IMR-90 (cell line): ENCODE data around the gene ARHGAP21. TPM values are rescaled to one million over a fixed set of nuclear protein-coding genes. Genes with fewer than 3 reads are reported as not detected.

ENCODE experiments used
- ATAC-seq: fragments of 200-7000 bp; cut with Tn5 transposase; 2 replicates; pipeline ENCODE4 v1.9.1; 2020; ENCODE audit warnings: low read depth, mild to moderate bottlenecking, moderate library complexity
- BruUV-seq: library from RNA; stranded (reverse); fragments of 400-500 nt; replicated peaks from 2 replicates; lab custom pipeline; 2021; lab: Mats Ljungman, UMichigan
- CTCF ChIA-PET: fragments of 300-600 bp; formaldehyde crosslinking; extraction: SDS; loops from one replicate; lab custom pipeline; 2021; ENCODE audit warnings: antibody characterized with exemption; lab: Yijun Ruan, JAX
- POLR2A ChIA-PET: fragments of 300-600 bp; sonication (Branson Sonifier 250); formaldehyde crosslinking; loops from one replicate; lab custom pipeline; 2022; ENCODE audit warnings: antibody characterized with exemption; ENCODE audit not compliant: unreplicated experiment; lab: Charles Lee
- DNase-seq: peaks from one replicate; pipeline ENCODE4 v3.0.0; 2013
- H2AFZ ChIP-seq: replicated peaks from 2 replicates; pipeline ENCODE3; 2013; ENCODE audit warnings: low read length, mild to moderate bottlenecking; ENCODE audit not compliant: poor library complexity
- H2AK5ac ChIP-seq: 2 replicates; pipeline ENCODE4 v1.6.1; 2013; ENCODE audit warnings: low read depth, low read length, inconsistent platforms
- H2AK9ac ChIP-seq: replicated peaks from 2 replicates; pipeline ENCODE3; 2013; ENCODE audit warnings: mild to moderate bottlenecking, low read depth, low read length, moderate library complexity; ENCODE audit not compliant: poor library complexity
- H2BK120ac ChIP-seq: 2 replicates; pipeline ENCODE4 v1.6.1; 2013; ENCODE audit warnings: low read depth, low read length, inconsistent platforms
- H2BK15ac ChIP-seq: 3 replicates; pipeline ENCODE4 v1.6.1; 2013; ENCODE audit warnings: low read depth, low read length, inconsistent platforms
- H2BK20ac ChIP-seq: 2 replicates; pipeline ENCODE4 v1.6.1; 2013; ENCODE audit warnings: low read depth, mild to moderate bottlenecking, inconsistent platforms, low read length, moderate library complexity
- H2BK5ac ChIP-seq: 2 replicates; pipeline ENCODE4 v1.6.1; 2013; ENCODE audit warnings: mild to moderate bottlenecking, low read depth, low read length, inconsistent platforms; ENCODE audit not compliant: poor library complexity, severe bottlenecking
- H3K14ac ChIP-seq: replicated peaks from 2 replicates; pipeline ENCODE4 v1.6.1; 2013; ENCODE audit warnings: low read depth, low read length, inconsistent platforms
- H3K18ac ChIP-seq: 2 replicates; pipeline ENCODE4 v1.6.1; 2013; ENCODE audit warnings: low read depth, low read length, control low read depth
- H3K23ac ChIP-seq: 2 replicates; pipeline ENCODE4 v1.6.1; 2013; ENCODE audit warnings: low read depth, low read length, inconsistent platforms
- H3K27ac ChIP-seq: 2 replicates; pipeline ENCODE4 v1.5.1; 2013; ENCODE audit warnings: mild to moderate bottlenecking, control low read depth, low read length; ENCODE audit not compliant: insufficient read depth
- H3K27me3 ChIP-seq: 2 replicates; pipeline ENCODE4 v1.6.1; 2013; ENCODE audit warnings: low read length; ENCODE audit not compliant: control insufficient read depth, insufficient read depth
- H3K36me3 ChIP-seq: 2 replicates; pipeline ENCODE4 v1.6.1; 2013; ENCODE audit warnings: low read length, mixed read lengths; ENCODE audit not compliant: control insufficient read depth, insufficient read depth
- H3K4ac ChIP-seq: 2 replicates; pipeline ENCODE4 v1.6.1; 2013; ENCODE audit warnings: low read depth, low read length, inconsistent platforms
- H3K4me1 ChIP-seq: 2 replicates; pipeline ENCODE4 v1.6.1; 2013; ENCODE audit warnings: low read length, mixed read lengths; ENCODE audit not compliant: control insufficient read depth, insufficient read depth
- H3K4me2 ChIP-seq: 2 replicates; pipeline ENCODE4 v1.6.1; 2013; ENCODE audit warnings: low read depth, mild to moderate bottlenecking, control low read depth, low read length, moderate library complexity
- H3K4me3 ChIP-seq: 2 replicates; pipeline ENCODE4 v1.5.1; 2013; ENCODE audit warnings: low read depth, mild to moderate bottlenecking, control low read depth, low read length, moderate library complexity; ENCODE audit not compliant: insufficient read depth
- H3K56ac ChIP-seq: 2 replicates; pipeline ENCODE4 v1.6.1; 2013; ENCODE audit warnings: low read length, inconsistent platforms; ENCODE audit not compliant: insufficient read depth; ENCODE audit errors: extremely low read depth
- H3K79me1 ChIP-seq, 2 experiments: 2 replicates each; pipeline ENCODE4 v1.6.1; 2013; ENCODE audit warnings: low read length in 2 of 2, inconsistent platforms in 1 of 2, low read depth in 1 of 2
- H3K9ac ChIP-seq: 2 replicates; pipeline ENCODE4 v1.6.1; 2013; ENCODE audit warnings: low read depth, low read length, control low read depth
- H3K9me1 ChIP-seq: 2 replicates; pipeline ENCODE4 v1.6.1; 2013; ENCODE audit warnings: low read length, inconsistent platforms; ENCODE audit not compliant: insufficient read depth
- H3K9me3 ChIP-seq: 2 replicates; pipeline ENCODE4 v1.6.1; 2013; ENCODE audit warnings: low read length; ENCODE audit not compliant: control insufficient read depth, insufficient read depth
- H4K20me1 ChIP-seq: 2 replicates; pipeline ENCODE4 v1.6.1; 2013; ENCODE audit warnings: low read length, inconsistent platforms; ENCODE audit not compliant: insufficient read depth
- H4K5ac ChIP-seq: 2 replicates; pipeline ENCODE4 v1.6.1; 2013; ENCODE audit warnings: mild to moderate bottlenecking, low read depth, low read length, control low read depth
- H4K8ac ChIP-seq, 2 experiments: 2 replicates each; pipeline ENCODE4 v1.6.1; 2013; ENCODE audit warnings: low read depth in 2 of 2, low read length in 2 of 2, control low read depth in 1 of 2, inconsistent platforms in 1 of 2
- H4K91ac ChIP-seq: 2 replicates; pipeline ENCODE4 v1.6.1; 2013; ENCODE audit warnings: low read depth, low read length, inconsistent platforms; ENCODE audit not compliant: insufficient read depth
- BHLHE40 ChIP-seq: fragments of 150-350 bp; IDR thresholded peaks from 2 replicates; pipeline ENCODE4 v1.6.1; 2016; ENCODE audit warnings: mild to moderate bottlenecking, low read depth, low read length
- CEBPB ChIP-seq: IDR thresholded peaks from 2 replicates; pipeline ENCODE4 v1.6.1; 2012; ENCODE audit warnings: low read depth, low read length, improper control_type of control experiment
- CHD1 ChIP-seq: IDR thresholded peaks from 2 replicates; pipeline ENCODE4 v1.6.1; 2012; ENCODE audit warnings: low read depth, low read length, improper control_type of control experiment
- POLR2A ChIP-seq: IDR thresholded peaks from 2 replicates; pipeline ENCODE4 v1.6.1; 2012; ENCODE audit warnings: mild to moderate bottlenecking, low read depth, low read length
- RCOR1 ChIP-seq: IDR thresholded peaks from 2 replicates; pipeline ENCODE4 v1.6.1; 2012; ENCODE audit warnings: mild to moderate bottlenecking, low read length, improper control_type of control experiment; ENCODE audit not compliant: insufficient replicate concordance
- WGBS, 2 experiments: methylation state at CpG; one replicate each; pipeline versions ENCODE4 v1.1.5 to v1.1.7; 2013; ENCODE audit warnings: missing lambda C conversion rate in 2 of 2; ENCODE audit not compliant: insufficient read length in 1 of 2; ENCODE audit errors: extremely low coverage in 2 of 2; 5-methylcytosine and 5-hydroxymethylcytosine counted together
- dilution Hi-C: fragments of 300-500 bp; cut with HindIII; formaldehyde crosslinking; loops from one replicate; pipeline ENCODE4 v1.14.3; 2018; ENCODE audit warnings: low sequenced_read_pairs; ENCODE audit not compliant: unreplicated experiment
- in situ Hi-C: fragments of 300-500 bp; cut with MboI; formaldehyde crosslinking; loops from 3 replicates; pipeline ENCODE4 v1.14.3; 2019; ENCODE audit warnings: low sequenced_read_pairs, inconsistent platforms, mixed read lengths
- intact Hi-C: fragments of 100-400 bp; cut with micrococcal nuclease; formaldehyde crosslinking; loops from 2 replicates; pipeline ENCODE4 v1.10.0; 2022
- polyA plus RNA-seq, 3 experiments: library from polyadenylated mRNA; depleted of rRNA; stranded (reverse); fragments of >200 nt; gene quantifications; 2 replicates each; pipeline ENCODE4 v1.2.3, GENCODE V29; 2012; ENCODE audit warnings: low replicate concordance in 1 of 3
- total RNA-seq: library from RNA; depleted of rRNA; stranded (reverse); fragments of >200 nt; gene quantifications from 2 replicates; pipeline ENCODE4 v1.2.3, GENCODE V29; 2012
- TF ChIP-seq, protein P1 (sequence below): fragments of 150-350 bp; IDR thresholded peaks from 2 replicates; pipeline ENCODE4 v1.6.1; 2016; ENCODE audit warnings: low read depth, mild to moderate bottlenecking, low read length, moderate library complexity, borderline replicate concordance
- TF ChIP-seq, protein P2 (sequence below): fragments of 150-350 bp; IDR thresholded peaks from 2 replicates; pipeline ENCODE4 v1.6.1; 2017; ENCODE audit warnings: mild to moderate bottlenecking, antibody characterized with exemption, low read length, low read depth

The ARHGAP21 gene
- total and polyA plus RNA-seq, 2 of the 4 experiments (the other 2 are of a cell fraction): 43.3 to 94.3 TPM

DNA sequence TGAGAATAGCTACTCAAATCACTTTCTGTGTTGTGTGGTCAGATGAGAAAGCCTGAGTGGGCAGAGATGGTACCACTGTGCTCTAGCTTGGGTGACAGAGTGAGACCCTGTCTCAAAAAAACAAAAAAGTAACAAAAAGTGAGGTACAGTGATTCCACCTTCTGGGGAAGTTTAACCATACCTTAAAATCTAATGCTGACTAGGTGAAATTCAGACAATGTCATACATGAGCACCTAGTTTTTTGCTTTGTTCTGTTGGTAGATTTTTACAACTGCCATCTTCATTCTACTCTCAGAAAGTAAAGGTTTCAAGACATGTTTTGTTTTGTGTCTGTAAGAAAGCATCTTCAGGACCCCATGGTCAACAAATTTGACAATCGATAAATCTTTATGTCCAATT, 144.2 kb downstream of the ARHGAP21 start:
- Histone ChIP-seq H3K79me1 (no peaks in the 10 kb centered on the region), H3K23ac (no peak overlapping the region), H2BK20ac (no peak overlapping the region), H3K9me3 (no peaks in the 10 kb centered on the region), H3K27me3 (no peaks in the 10 kb centered on the region), H2BK120ac (no peak overlapping the region), H2AK9ac (no peak overlapping the region), H4K8ac (no peak overlapping the region), H3K9ac (no peak overlapping the region), H3K18ac (no peak overlapping the region), H4K91ac (no peak overlapping the region), H2AK5ac (no peak overlapping the region), H2BK15ac (no peak overlapping the region), H3K4me2 (no peak overlapping the region), H3K4me3 (no peak overlapping the region), H4K5ac (no peak overlapping the region), H3K56ac (no peak overlapping the region), H2BK5ac (no peak overlapping the region), H2AFZ (no peak overlapping the region), H3K14ac (no peak overlapping the region), H3K27ac (no peak overlapping the region), H3K36me3 (peaks cover 4% of the 10 kb centered on the region), H3K4me1 (no peaks in the 10 kb centered on the region), H3K4ac (no peak overlapping the region), H3K9me1 (no peaks in the 10 kb centered on the region), H4K20me1 (no peaks in the 10 kb centered on the region)
- dilution Hi-C loops: no loop called here
- intact Hi-C loops: no loop called here
- ChIA-PET CTCF (interaction anchor here (1.0 kb wide), 1 partner anchor 38 kb away, joined by 3 read pairs; no protein-coding TSS in a partner anchor), POLR2A (no interaction called here)
- DNase-seq: no peak
- ATAC-seq: no peak
- TF ChIP-seq CEBPB: no peak
- TF ChIP-seq, protein P1, sequence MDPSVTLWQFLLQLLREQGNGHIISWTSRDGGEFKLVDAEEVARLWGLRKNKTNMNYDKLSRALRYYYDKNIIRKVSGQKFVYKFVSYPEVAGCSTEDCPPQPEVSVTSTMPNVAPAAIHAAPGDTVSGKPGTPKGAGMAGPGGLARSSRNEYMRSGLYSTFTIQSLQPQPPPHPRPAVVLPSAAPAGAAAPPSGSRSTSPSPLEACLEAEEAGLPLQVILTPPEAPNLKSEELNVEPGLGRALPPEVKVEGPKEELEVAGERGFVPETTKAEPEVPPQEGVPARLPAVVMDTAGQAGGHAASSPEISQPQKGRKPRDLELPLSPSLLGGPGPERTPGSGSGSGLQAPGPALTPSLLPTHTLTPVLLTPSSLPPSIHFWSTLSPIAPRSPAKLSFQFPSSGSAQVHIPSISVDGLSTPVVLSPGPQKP: no peak
- TF ChIP-seq CHD1: no peak
- TF ChIP-seq RCOR1: no peak
- TF ChIP-seq, protein P2, sequence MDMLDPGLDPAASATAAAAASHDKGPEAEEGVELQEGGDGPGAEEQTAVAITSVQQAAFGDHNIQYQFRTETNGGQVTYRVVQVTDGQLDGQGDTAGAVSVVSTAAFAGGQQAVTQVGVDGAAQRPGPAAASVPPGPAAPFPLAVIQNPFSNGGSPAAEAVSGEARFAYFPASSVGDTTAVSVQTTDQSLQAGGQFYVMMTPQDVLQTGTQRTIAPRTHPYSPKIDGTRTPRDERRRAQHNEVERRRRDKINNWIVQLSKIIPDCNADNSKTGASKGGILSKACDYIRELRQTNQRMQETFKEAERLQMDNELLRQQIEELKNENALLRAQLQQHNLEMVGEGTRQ: no peak
- no peak for TF ChIP-seq BHLHE40
- TF ChIP-seq POLR2A: no peak
- no TSS peak for BruUV-seq
- in situ Hi-C loops: no loop called here
- no CpG with 5 or more reads among the region's 1 CpG for WGBS, 2 experiments
